WTC11 (cell line): ENCODE measurements around the gene GPR162.

ENCODE experiments used
- ATF2 ChIP-seq: sonication (generic); formaldehyde crosslinking; IDR thresholded peaks from 2 replicates; pipeline ENCODE4 v1.8.1; 2022; ENCODE audit warnings: low read depth, missing genetic modification reagents, borderline replicate concordance
- CREM ChIP-seq: sonication (generic); formaldehyde crosslinking; IDR thresholded peaks from 2 replicates; pipeline ENCODE4 v1.8.1; 2022; ENCODE audit warnings: mild to moderate bottlenecking, missing genetic modification reagents, moderate library complexity
- CTCF ChIP-seq: fragments of 200-600 bp; IDR thresholded peaks from 2 replicates; pipeline ENCODE4 v1.8.0; 2022; ENCODE audit warnings: antibody characterized with exemption
- FOXK1 ChIP-seq: sonication (generic); formaldehyde crosslinking; IDR thresholded peaks from 2 replicates; pipeline ENCODE4 v1.8.0; 2022; ENCODE audit warnings: mild to moderate bottlenecking, moderate library complexity, missing genetic modification reagents
- KAT7 ChIP-seq: sonication (generic); formaldehyde crosslinking; IDR thresholded peaks from 2 replicates; pipeline ENCODE4 v1.8.1; 2023; ENCODE audit warnings: missing genetic modification reagents, mild to moderate bottlenecking, borderline replicate concordance
- MYBL2 ChIP-seq: sonication (generic); formaldehyde crosslinking; IDR thresholded peaks from 2 replicates; pipeline ENCODE4 v1.8.1; 2023; ENCODE audit warnings: mild to moderate bottlenecking, moderate library complexity, missing genetic modification reagents
- NR3C1 ChIP-seq: sonication (generic); formaldehyde crosslinking; conservative IDR thresholded peaks from 2 replicates; pipeline ENCODE4 v1.8.1; 2023; ENCODE audit warnings: low read depth, mild to moderate bottlenecking, missing genetic modification reagents
- SMAD4 ChIP-seq: sonication (generic); formaldehyde crosslinking; IDR thresholded peaks from 2 replicates; pipeline ENCODE4 v1.8.0; 2022; ENCODE audit warnings: mild to moderate bottlenecking, missing genetic modification reagents
- ZNF512 ChIP-seq: sonication (generic); formaldehyde crosslinking; IDR thresholded peaks from 2 replicates; pipeline ENCODE4 v1.8.1; 2022; ENCODE audit warnings: missing genetic modification reagents, borderline replicate concordance

GRCh38 chr12:6860116-6860515 is 38.5 kb downstream of the GPR162 start:
- TF ChIP-seq CTCF (no peak), ZNF512 (CRISPR knock-in tag) (no peak), NR3C1 (no peak), KAT7 (CRISPR knock-in tag) (no peak), CREM (CRISPR knock-in tag) (no peak), FOXK1 (CRISPR knock-in tag) (no peak), ATF2 (CRISPR knock-in tag) (no peak), MYBL2 (no peak), SMAD4 (CRISPR knock-in tag) (no peak)
